Sigmoid colon (tissue), 7 donors: ENCODE measurements around the gene PLA2G4F. TPM values are rescaled to one million over a fixed set of nuclear protein-coding genes. Genes with fewer than 3 reads are reported as not detected.

Experiments used
- DNase-seq: peaks from one replicate; pipeline ENCODE4 v3.0.0-alpha.2; 2019
- H3K27ac ChIP-seq, 4 donors: fragments of 200-600 bp; sonication (generic); one replicate each; pipeline ENCODE4 v1.5.1; 2016 to 2019; ENCODE audit warnings: mild to moderate bottlenecking in 1 of 4
- H3K27me3 ChIP-seq, 3 donors: fragments of 200-600 bp; sonication (generic); one replicate each; pipeline ENCODE4 v1.5.1; 2019; ENCODE audit warnings: mild to moderate bottlenecking in 1 of 3
- H3K36me3 ChIP-seq, 4 donors: fragments of 200-600 bp; sonication (generic); one replicate each; pipeline ENCODE4 v1.5.1; 2016 to 2019
- H3K4me1 ChIP-seq, 4 donors: fragments of 200-600 bp; sonication (generic); one replicate each; pipeline ENCODE4 v1.5.1; 2017 to 2019
- H3K4me3 ChIP-seq, 4 donors: fragments of 200-600 bp; sonication (generic); one replicate each; pipeline ENCODE4 v1.5.1; 2017 to 2019; ENCODE audit warnings: mild to moderate bottlenecking in 2 of 4, moderate library complexity in 1 of 4
- H3K9me3 ChIP-seq, 4 donors: fragments of 200-600 bp in 3 of 4; sonication (generic) in 3 of 4; one replicate each; pipeline versions ENCODE4 v1.5.1 to v1.6.1; 2013 to 2019
- EP300 ChIP-seq, 4 donors: sonication (generic); formaldehyde crosslinking; IDR thresholded peaks; one replicate each; pipeline ENCODE4 v1.6.1; 2017; ENCODE audit warnings: antibody characterized with exemption in 4 of 4
- POLR2A ChIP-seq, 2 donors: fragments of 450-650 bp; IDR thresholded peaks; one replicate each; pipeline ENCODE4 v1.6.1; 2016; ENCODE audit warnings: antibody characterized with exemption in 2 of 2, mild to moderate bottlenecking in 2 of 2, moderate library complexity in 2 of 2
- POLR2AphosphoS5 ChIP-seq, 4 donors: sonication (generic); formaldehyde crosslinking; IDR thresholded peaks; one replicate each; pipeline ENCODE4 v1.6.1; 2017; ENCODE audit warnings: antibody characterized with exemption in 4 of 4
- WGBS, 2 donors: extraction: QIAGEN DNeasy Blood & Tissue Kit; methylation state at CpG; one replicate each; pipeline ENCODE4 v1.1.7; 2013; 5-methylcytosine and 5-hydroxymethylcytosine counted together
- intact Hi-C: fragments of 100-400 bp; cut with DNase I; formaldehyde crosslinking; loops from one replicate; pipeline ENCODE4 v1.15.1; 2023
- polyA plus RNA-seq, 3 donors: library from polyadenylated mRNA; stranded (reverse); fragments of 200-250 nt; gene quantifications; one replicate each; pipeline ENCODE4 v1.2.3, GENCODE V29; 2013
- total RNA-seq, 4 donors: library from RNA; depleted of rRNA; stranded (reverse); fragments of >200 nt; gene quantifications; one replicate each; pipeline ENCODE4 v1.1.0, GENCODE V29; 2016
- TF ChIP-seq, protein P1 (sequence below), 4 experiments: fragments of 450-650 bp in 3 of 4; fragments of 200-600 bp in 1 of 4; IDR thresholded peaks; one replicate each; pipeline ENCODE4 v1.5.1; 2016 to 2019; ENCODE audit warnings: antibody characterized with exemption in 4 of 4, mild to moderate bottlenecking in 3 of 4, moderate library complexity in 2 of 4
- donor health status: healthy with polysubstance abuse.
- donor health status: Bipolar disorder and iron deficiency.
- donor health status: healthy.

The PLA2G4F gene
- total and polyA plus RNA-seq, 7 donors = under 0.01 to 28.8 (median 7.2) TPM; not detected in 2

DNA sequence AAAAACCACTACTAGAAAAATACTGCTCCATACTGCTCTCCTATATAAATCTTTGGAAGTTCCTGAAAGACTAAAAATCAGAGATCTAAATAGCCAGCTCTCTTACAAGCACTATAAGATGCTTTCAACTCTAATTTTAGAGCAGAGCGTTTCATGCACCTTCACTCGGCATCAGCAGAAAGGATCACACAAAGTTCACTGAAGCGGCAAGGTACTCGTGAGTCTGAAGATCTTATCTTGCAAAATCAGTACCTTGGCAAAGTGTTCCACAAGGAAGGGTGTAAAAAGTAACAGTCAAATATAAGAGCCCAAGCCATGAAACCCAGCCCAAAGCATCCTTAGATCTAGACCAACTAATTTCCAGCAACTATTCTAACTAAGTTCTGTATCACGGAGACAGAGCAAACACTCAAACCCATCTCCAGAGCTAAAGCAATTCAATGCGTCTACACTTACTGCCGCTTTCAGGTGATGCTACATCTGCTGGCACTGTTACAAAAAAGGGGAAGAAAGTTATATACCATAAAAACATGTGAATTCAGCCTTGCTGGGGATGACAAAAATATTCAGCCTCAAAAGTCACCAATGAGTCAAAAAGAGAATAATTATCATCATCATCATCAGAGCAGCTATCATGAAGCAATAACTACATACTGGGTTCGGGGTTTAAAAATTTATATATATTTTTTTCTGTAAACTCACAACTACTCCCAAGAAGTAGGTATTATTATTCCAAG lies 35.3 kb upstream of the PLA2G4F start:
- Histone ChIP-seq H3K36me3 (peaks cover 16 to 49% (median 29%) of the 10 kb centered on the region in 4 donors), H3K4me1 (no peaks in the 10 kb centered on the region), H3K4me3 (no peak overlapping the region), H3K27me3 (no peaks in the 10 kb centered on the region), H3K27ac (no peak overlapping the region), H3K9me3 (no peaks in the 10 kb centered on the region)
- TF ChIP-seq POLR2A (IDR thresholded peaks at IDR 0.05) (no peak), POLR2AphosphoS5 (IDR thresholded peaks at IDR 0.05) (no peak), EP300 (IDR thresholded peaks at IDR 0.05) (no peak)
- TF ChIP-seq, protein P1, sequence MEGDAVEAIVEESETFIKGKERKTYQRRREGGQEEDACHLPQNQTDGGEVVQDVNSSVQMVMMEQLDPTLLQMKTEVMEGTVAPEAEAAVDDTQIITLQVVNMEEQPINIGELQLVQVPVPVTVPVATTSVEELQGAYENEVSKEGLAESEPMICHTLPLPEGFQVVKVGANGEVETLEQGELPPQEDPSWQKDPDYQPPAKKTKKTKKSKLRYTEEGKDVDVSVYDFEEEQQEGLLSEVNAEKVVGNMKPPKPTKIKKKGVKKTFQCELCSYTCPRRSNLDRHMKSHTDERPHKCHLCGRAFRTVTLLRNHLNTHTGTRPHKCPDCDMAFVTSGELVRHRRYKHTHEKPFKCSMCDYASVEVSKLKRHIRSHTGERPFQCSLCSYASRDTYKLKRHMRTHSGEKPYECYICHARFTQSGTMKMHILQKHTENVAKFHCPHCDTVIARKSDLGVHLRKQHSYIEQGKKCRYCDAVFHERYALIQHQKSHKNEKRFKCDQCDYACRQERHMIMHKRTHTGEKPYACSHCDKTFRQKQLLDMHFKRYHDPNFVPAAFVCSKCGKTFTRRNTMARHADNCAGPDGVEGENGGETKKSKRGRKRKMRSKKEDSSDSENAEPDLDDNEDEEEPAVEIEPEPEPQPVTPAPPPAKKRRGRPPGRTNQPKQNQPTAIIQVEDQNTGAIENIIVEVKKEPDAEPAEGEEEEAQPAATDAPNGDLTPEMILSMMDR (IDR thresholded peaks at IDR 0.05) = no peak
- 85 to 89% methylated on average over 8 of the region's 8 CpGs for WGBS, 2 donors
- intact Hi-C loops = no loop called here
- DNase-seq = no peak

- Histone ChIP-seq H3K9me3 (no peaks in the 10 kb centered on the region), H3K27me3 (no peaks in the 10 kb centered on the region), H3K27ac (no peak overlapping the region), H3K4me3 (no peak overlapping the region), H3K4me1 (no peaks in the 10 kb centered on the region), H3K36me3 (peaks cover 25 to 63% (median 39%) of the 10 kb centered on the region in 4 donors)
- intact Hi-C loops = no loop called here
- TF ChIP-seq, protein P1 (IDR thresholded peaks at IDR 0.05) = no peak
- TF ChIP-seq POLR2AphosphoS5 (IDR thresholded peaks at IDR 0.05) (no peak), EP300 (IDR thresholded peaks at IDR 0.05) (no peak), POLR2A (IDR thresholded peaks at IDR 0.05) (no peak)
- WGBS, 2 donors = 95 to 99% methylated on average over 2 of the region's 2 CpGs
- DNase-seq = no peak
These were observed 33.9 kb upstream of the PLA2G4F start for GRCh38 chr15:42190370-42190769.

- Histone ChIP-seq H3K27ac (no peak overlapping the region), H3K27me3 (no peaks in the 10 kb centered on the region), H3K4me1 (no peaks in the 10 kb centered on the region), H3K9me3 (no peaks in the 10 kb centered on the region), H3K4me3 (no peak overlapping the region), H3K36me3 (peaks cover 31 to 97% (median 57%) of the 10 kb centered on the region in 4 donors)
- TF ChIP-seq EP300 (IDR thresholded peaks at IDR 0.05) (no peak), POLR2AphosphoS5 (IDR thresholded peaks at IDR 0.05) (no peak), POLR2A (IDR thresholded peaks at IDR 0.05) (no peak)
- TF ChIP-seq, protein P1 (IDR thresholded peaks at IDR 0.05) = no peak
- no peak for DNase-seq
- WGBS, 2 donors = 94 to 99% methylated on average over 1 of the region's 1 CpG
- intact Hi-C loops = no loop called here
These were observed 29.4 kb upstream of the PLA2G4F start for GRCh38 chr15:42185801-42186200.

DNA sequence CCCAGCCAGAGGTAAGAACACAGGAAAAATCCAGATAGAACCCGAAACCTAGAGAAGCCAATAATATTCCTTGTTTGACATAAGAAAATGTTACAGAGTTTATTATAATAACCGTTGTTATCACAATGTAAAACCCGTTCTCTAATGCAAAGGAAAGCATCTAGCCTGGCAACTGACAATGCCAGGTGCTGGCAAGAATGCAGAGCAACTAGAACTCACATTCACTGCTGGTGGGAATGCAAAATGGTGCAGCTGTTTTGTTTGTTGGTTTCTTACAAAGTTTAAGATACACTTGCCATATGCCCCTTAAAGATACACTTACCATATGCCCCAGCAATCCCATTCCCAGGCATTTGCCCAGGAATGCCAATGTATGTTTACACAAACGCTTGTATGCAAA lies 28.3 kb upstream of the PLA2G4F start:
- Histone ChIP-seq H3K4me3 (no peak overlapping the region), H3K36me3 (peaks cover 23 to 97% (median 64%) of the 10 kb centered on the region in 4 donors), H3K27me3 (no peaks in the 10 kb centered on the region), H3K9me3 (no peaks in the 10 kb centered on the region), H3K27ac (no peak overlapping the region), H3K4me1 (no peaks in the 10 kb centered on the region)
- TF ChIP-seq, protein P1 (IDR thresholded peaks at IDR 0.05) = no peak
- no peak for TF ChIP-seq POLR2A (IDR thresholded peaks at IDR 0.05)
- TF ChIP-seq POLR2AphosphoS5 (IDR thresholded peaks at IDR 0.05) = no peak
- TF ChIP-seq EP300 (IDR thresholded peaks at IDR 0.05) = no peak
- DNase-seq = no peak
- intact Hi-C loops = no loop called here
- 93 to 98% methylated on average over 4 of the region's 4 CpGs for WGBS, 2 donors
